SH-SY5Y (cell line): ENCODE measurements around the gene ANKRD34A.

ENCODE experiments used
- GATA2 ChIP-seq: IDR thresholded peaks from 2 replicates; pipeline ENCODE4 v1.6.1; 2011; ENCODE audit warnings: mild to moderate bottlenecking, low read depth, low read length
- GATA3 ChIP-seq: IDR thresholded peaks from 2 replicates; pipeline ENCODE4 v1.6.1; 2011; ENCODE audit warnings: low read depth, mild to moderate bottlenecking, low read length, moderate library complexity

- TF ChIP-seq GATA3 (no peak), GATA2 (no peak)
Observed at GRCh38 chr1:145918992-145919939, 45.1 kb downstream of the ANKRD34A start.
